ENCODE data around the gene FOXE1.

DNA sequence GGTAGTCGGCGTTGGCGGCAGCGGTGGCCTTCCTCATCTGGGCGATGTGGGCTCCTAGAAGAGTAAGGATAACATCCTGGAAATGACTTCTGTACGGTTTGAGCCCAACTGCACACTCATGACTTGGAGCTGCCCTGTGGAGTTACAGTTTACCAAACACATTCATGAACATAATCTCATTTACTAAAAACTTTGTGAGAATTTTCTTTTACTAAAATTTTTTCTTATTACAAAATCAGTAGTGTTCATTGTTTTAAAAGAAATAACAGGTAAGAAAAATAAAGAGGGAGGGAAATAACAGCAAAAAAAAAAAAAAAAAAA is 5.3 kb downstream of the FOXE1 start:
- TF ChIP-seq ZNF335 (CRISPR knock-in tag; IDR thresholded peaks at IDR 0.05): no peak
- TF ChIP-seq TAF1 (CRISPR knock-in tag; IDR thresholded peaks at IDR 0.05): no peak
- no peak for TF ChIP-seq CTCF (CRISPR knock-in tag; IDR thresholded peaks at IDR 0.05)
- TF ChIP-seq MEF2D (CRISPR knock-in tag; IDR thresholded peaks at IDR 0.05): no peak
- TF ChIP-seq ZNF296 (CRISPR knock-in tag; conservative IDR thresholded peaks at IDR 0.05): no peak
